ENCODE measurements around the gene STAT2. TPM values are rescaled to one million over a fixed set of nuclear protein-coding genes. Genes with fewer than 3 reads are reported as not detected.
A peak's percentile ranks its signal among the peaks of the same experiment; 100 is the strongest.

Gene STAT2
- total RNA-seq, 2 donors from 2014 or later, result 161 to 192 TPM

DNA sequence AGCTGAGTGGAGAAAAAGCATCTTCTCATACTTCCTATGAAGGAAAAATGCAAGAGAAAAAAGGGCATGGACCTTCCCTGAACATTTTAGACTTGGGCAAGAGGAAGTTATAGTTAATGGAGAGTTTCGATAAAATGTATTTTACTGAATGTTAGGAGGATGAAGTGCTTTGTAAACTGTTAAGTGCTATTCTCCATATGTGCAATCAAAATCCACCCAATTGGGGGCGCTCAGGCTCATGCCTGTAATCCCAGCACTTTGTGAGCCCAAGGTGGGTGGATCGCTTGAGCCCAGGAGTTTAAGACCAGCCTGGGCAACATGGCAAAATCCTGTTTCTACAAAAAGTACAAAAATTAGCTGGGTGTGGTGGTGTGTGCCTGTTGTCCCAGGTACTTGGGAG is 42.2 kb downstream of the STAT2 start:
- H3K9me3 ChIP-seq, result no peaks in the 10 kb centered on the region
- peaks cover 7 to 14% of the 10 kb centered on the region in 2 donors for H3K4me1 ChIP-seq (ENCODE audit: control insufficient read depth in 1 of 2, low read depth in 2 of 2)
- ATAC-seq (ENCODE audit: insufficient number of reproducible peaks, low FRiP score, low read depth), result no peak
- H3K36me3 ChIP-seq, result peaks cover 14% of the 10 kb centered on the region
- H3K27me3 ChIP-seq (replicated peaks; ENCODE audit: insufficient read depth), result no peaks in the 10 kb centered on the region
- no peak overlapping the region for H3K4me3 ChIP-seq
- TF ChIP-seq, protein P1, sequence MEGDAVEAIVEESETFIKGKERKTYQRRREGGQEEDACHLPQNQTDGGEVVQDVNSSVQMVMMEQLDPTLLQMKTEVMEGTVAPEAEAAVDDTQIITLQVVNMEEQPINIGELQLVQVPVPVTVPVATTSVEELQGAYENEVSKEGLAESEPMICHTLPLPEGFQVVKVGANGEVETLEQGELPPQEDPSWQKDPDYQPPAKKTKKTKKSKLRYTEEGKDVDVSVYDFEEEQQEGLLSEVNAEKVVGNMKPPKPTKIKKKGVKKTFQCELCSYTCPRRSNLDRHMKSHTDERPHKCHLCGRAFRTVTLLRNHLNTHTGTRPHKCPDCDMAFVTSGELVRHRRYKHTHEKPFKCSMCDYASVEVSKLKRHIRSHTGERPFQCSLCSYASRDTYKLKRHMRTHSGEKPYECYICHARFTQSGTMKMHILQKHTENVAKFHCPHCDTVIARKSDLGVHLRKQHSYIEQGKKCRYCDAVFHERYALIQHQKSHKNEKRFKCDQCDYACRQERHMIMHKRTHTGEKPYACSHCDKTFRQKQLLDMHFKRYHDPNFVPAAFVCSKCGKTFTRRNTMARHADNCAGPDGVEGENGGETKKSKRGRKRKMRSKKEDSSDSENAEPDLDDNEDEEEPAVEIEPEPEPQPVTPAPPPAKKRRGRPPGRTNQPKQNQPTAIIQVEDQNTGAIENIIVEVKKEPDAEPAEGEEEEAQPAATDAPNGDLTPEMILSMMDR (IDR thresholded peaks at IDR 0.05), result no peak
- no peak overlapping the region for H3K27ac ChIP-seq
- DNase-seq (ENCODE audit: low spot score), result no peak

- Histone ChIP-seq H3K36me3 (peaks cover 10% of the 10 kb centered on the region), H3K9me3 (no peaks in the 10 kb centered on the region)
Observed at GRCh38 chr12:56315622-56316473, 44.1 kb downstream of the STAT2 start, which contains the start of gene CNPY2. Gene CNPY2, minus strand, starts transcription at chr12:56315988. Its CDS starts 771 bp downstream, at chr12:56315217.

GRCh38 chr12:56315249-56315621 is 44.7 kb downstream of the STAT2 start:
- TF ChIP-seq, protein P1 (IDR thresholded peaks at IDR 0.05), result no peak
- Histone ChIP-seq H3K4me1 (ENCODE audit: control insufficient read depth in 1 of 2, low read depth in 2 of 2) (peaks cover 7 to 14% of the 10 kb centered on the region in 2 donors), H3K36me3 (peaks cover 10% of the 10 kb centered on the region), H3K9me3 (no peaks in the 10 kb centered on the region), H3K4me3 (peak overlapping the region; percentile 93), H3K27ac (peak overlapping the region; percentile 88 to 95), H3K27me3 (replicated peaks; ENCODE audit: insufficient read depth) (no peaks in the 10 kb centered on the region)
- ATAC-seq (ENCODE audit: insufficient number of reproducible peaks, low FRiP score, low read depth) (no peak), DNase-seq (ENCODE audit: low spot score) (no peak)

More at GRCh38 chr12:56315622-56316473, 44.1 kb downstream of the STAT2 start, which contains the start of gene CNPY2:
- peaks cover 7 to 14% of the 10 kb centered on the region in 2 donors for H3K4me1 ChIP-seq (ENCODE audit: control insufficient read depth in 1 of 2, low read depth in 2 of 2)
- TF ChIP-seq, protein P1 (IDR thresholded peaks at IDR 0.05), result no peak
- H3K4me3 ChIP-seq, result peak within 1 kb of the TSS; percentile 93
- peak within 1 kb of the TSS; percentile 88 to 95 for H3K27ac ChIP-seq
- ATAC-seq (ENCODE audit: insufficient number of reproducible peaks, low FRiP score, low read depth) (peak; percentile 96), DNase-seq (ENCODE audit: low spot score) (peak; percentile 95)
- H3K27me3 ChIP-seq (replicated peaks; ENCODE audit: insufficient read depth), result no peaks in the 10 kb centered on the region

DNA sequence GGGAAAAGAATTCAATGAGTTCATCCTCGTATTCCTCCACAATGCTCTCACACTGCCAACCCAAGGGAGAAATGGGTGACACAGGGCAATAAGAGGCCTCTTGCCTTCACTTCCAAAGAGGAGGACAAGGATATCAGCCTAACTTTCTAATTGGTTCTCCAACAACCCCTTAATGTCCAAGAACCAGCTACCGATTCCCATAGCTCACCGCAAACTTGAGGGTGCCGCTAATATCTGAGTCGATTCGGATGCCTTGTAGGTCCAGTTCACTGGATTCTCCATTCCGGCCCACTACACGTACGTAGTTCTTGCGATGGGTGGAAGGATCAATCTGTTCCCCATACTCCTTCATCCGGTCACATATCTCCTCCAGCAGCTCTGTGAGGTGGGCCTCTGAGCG is 48.9 kb downstream of the STAT2 start:
- H3K27ac ChIP-seq, result no peak overlapping the region
- TF ChIP-seq, protein P1 (IDR thresholded peaks at IDR 0.05), result no peak
- ATAC-seq (ENCODE audit: insufficient number of reproducible peaks, low FRiP score, low read depth), result no peak
- peaks cover 8% of the 10 kb centered on the region for H3K36me3 ChIP-seq
- no peak for DNase-seq (ENCODE audit: low spot score)
- no peaks in the 10 kb centered on the region for H3K27me3 ChIP-seq (replicated peaks; ENCODE audit: insufficient read depth)
- peaks cover 5 to 9% of the 10 kb centered on the region in 2 donors for H3K4me1 ChIP-seq (ENCODE audit: control insufficient read depth in 1 of 2, low read depth in 2 of 2)
- no peak overlapping the region for H3K4me3 ChIP-seq
- H3K9me3 ChIP-seq, result no peaks in the 10 kb centered on the region

DNA sequence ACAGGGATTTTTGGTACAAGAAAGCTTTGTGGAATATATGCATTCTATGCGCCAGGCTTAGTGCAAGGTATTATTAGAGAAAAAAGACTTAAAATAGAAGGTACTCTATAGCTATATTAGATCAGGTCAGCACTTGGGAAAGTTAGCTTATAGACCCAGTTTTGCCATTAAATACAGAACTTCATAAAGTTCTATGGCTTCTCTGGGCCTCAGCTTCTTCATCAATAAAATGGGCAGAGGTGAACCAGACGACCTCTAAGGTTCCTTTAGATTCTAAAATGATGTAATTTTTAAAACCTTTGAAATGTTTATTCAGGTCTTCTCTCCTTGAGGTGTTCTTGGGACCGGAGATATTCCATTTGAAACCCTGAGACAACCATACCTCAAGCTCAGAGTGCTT is 51.2 kb downstream of the STAT2 start:
- H3K36me3 ChIP-seq, result peaks cover 8% of the 10 kb centered on the region
- no peaks in the 10 kb centered on the region for H3K4me1 ChIP-seq (ENCODE audit: control insufficient read depth in 1 of 2, low read depth in 2 of 2)
- TF ChIP-seq, protein P1 (IDR thresholded peaks at IDR 0.05), result no peak
- no peak overlapping the region for H3K27ac ChIP-seq
- DNase-seq (ENCODE audit: low spot score) (no peak), ATAC-seq (ENCODE audit: insufficient number of reproducible peaks, low FRiP score, low read depth) (no peak)
- H3K27me3 ChIP-seq (replicated peaks; ENCODE audit: insufficient read depth), result no peaks in the 10 kb centered on the region
- no peak overlapping the region for H3K4me3 ChIP-seq
- no peaks in the 10 kb centered on the region for H3K9me3 ChIP-seq

Measured in thoracic aorta (tissue), 2 donors.